Neural progenitor cell (in vitro differentiated cells): ENCODE data around the gene ZNHIT6. TPM values are rescaled to one million over a fixed set of nuclear protein-coding genes. Genes with fewer than 3 reads are reported as not detected.
A peak's percentile ranks its signal among the peaks of the same experiment; 100 is the strongest.

Source experiments
- DNase-seq: peaks from one replicate; pipeline ENCODE4 v3.0.0-alpha.2; 2016; ENCODE audit warnings: low spot score
- H2AFZ ChIP-seq: fragments of 200-600 bp; sonication (generic); replicated peaks from 2 replicates; pipeline ENCODE4 v1.6.1; 2016; ENCODE audit warnings: antibody characterized with exemption
- H3F3A ChIP-seq: fragments of 200-600 bp; sonication (generic); 2 replicates; pipeline ENCODE4 v1.6.1; 2016; ENCODE audit warnings: antibody characterized with exemption, low read depth
- H3K27ac ChIP-seq: fragments of 200-600 bp; sonication (generic); 2 replicates; pipeline ENCODE4 v1.5.1; 2016; ENCODE audit warnings: mild to moderate bottlenecking
- H3K27me3 ChIP-seq: fragments of 200-600 bp; sonication (generic); 2 replicates; pipeline ENCODE4 v1.6.1; 2016; ENCODE audit warnings: mild to moderate bottlenecking, moderate library complexity
- H3K36me3 ChIP-seq: fragments of 200-600 bp; sonication (generic); 2 replicates; pipeline ENCODE4 v1.5.1; 2016
- H3K4me1 ChIP-seq: fragments of 200-600 bp; sonication (generic); 2 replicates; pipeline ENCODE4 v1.6.1; 2016; ENCODE audit warnings: mixed run types
- H3K4me2 ChIP-seq: fragments of 200-600 bp; sonication (generic); 2 replicates; pipeline ENCODE4 v1.6.1; 2016
- H3K4me3 ChIP-seq: fragments of 200-600 bp; sonication (generic); 2 replicates; pipeline ENCODE4 v1.5.1; 2016
- H3K79me2 ChIP-seq: fragments of 200-600 bp; sonication (generic); 2 replicates; pipeline ENCODE4 v1.6.1; 2016; ENCODE audit warnings: low read depth
- H3K9ac ChIP-seq: fragments of 200-600 bp; sonication (generic); 2 replicates; pipeline ENCODE4 v1.6.1; 2016
- H3K9me3 ChIP-seq: fragments of 200-600 bp; sonication (generic); 2 replicates; pipeline ENCODE4 v1.5.1; 2016; ENCODE audit warnings: low read depth
- H4K20me1 ChIP-seq: fragments of 200-600 bp; sonication (generic); 2 replicates; pipeline ENCODE4 v1.6.1; 2016; ENCODE audit warnings: low read depth
- H3K27ac Mint-ChIP-seq: 3 replicates; pipeline ENCODE4 v1.8.0; 2021; ENCODE audit warnings: mixed read lengths
- H3K27me3 Mint-ChIP-seq: 2 replicates; pipeline ENCODE4 v1.8.0; 2022; ENCODE audit warnings: low read depth, mild to moderate bottlenecking, inconsistent platforms, moderate library complexity, mixed read lengths; ENCODE audit not compliant: insufficient read depth
- H3K36me3 Mint-ChIP-seq: 3 replicates; pipeline ENCODE4 v1.8.0; 2021; ENCODE audit warnings: mixed read lengths
- H3K4me1 Mint-ChIP-seq: 3 replicates; pipeline ENCODE4 v1.8.0; 2021; ENCODE audit warnings: mixed read lengths
- H3K4me3 Mint-ChIP-seq: 3 replicates; pipeline ENCODE4 v1.8.0; 2021; ENCODE audit warnings: mild to moderate bottlenecking, moderate library complexity, mixed read lengths
- H3K9me3 Mint-ChIP-seq: 3 replicates; pipeline ENCODE4 v1.8.0; 2020; ENCODE audit warnings: mixed read lengths
- CTCF ChIP-seq: fragments of 200-600 bp; sonication (generic); IDR thresholded peaks from 2 replicates; pipeline ENCODE4 v1.5.1; 2017; ENCODE audit warnings: antibody characterized with exemption, mild to moderate bottlenecking
- EZH2 ChIP-seq: fragments of 200-600 bp; sonication (generic); IDR thresholded peaks from 2 replicates; pipeline ENCODE4 v1.6.1; 2017; ENCODE audit warnings: antibody characterized with exemption, mild to moderate bottlenecking, moderate library complexity
- EZH2phosphoT487 ChIP-seq: fragments of 200-600 bp; sonication (generic); IDR thresholded peaks from 2 replicates; pipeline ENCODE4 v1.6.1; 2017; ENCODE audit warnings: antibody characterized with exemption
- total RNA-seq: library from RNA; depleted of rRNA; stranded (reverse); fragments of >200 nt; gene quantifications from 2 replicates; pipeline ENCODE4 v1.2.3, GENCODE V29; 2015; ENCODE audit warnings: low replicate concordance

The ZNHIT6 gene
- total RNA-seq, 1 donor from 2014 or later = 22.0 TPM

GRCh38 chr1:85611425-85611824 is 96.8 kb downstream of the ZNHIT6 start:
- H4K20me1 ChIP-seq = no peaks in the 10 kb centered on the region
- no peaks in the 10 kb centered on the region for H3K27me3 ChIP-seq
- no peaks in the 10 kb centered on the region for H3K36me3 ChIP-seq
- TF ChIP-seq CTCF (no peak), EZH2phosphoT487 (no peak), EZH2 (no peak)
- H3K27ac Mint-ChIP-seq = no peak overlapping the region
- H3K36me3 Mint-ChIP-seq = peaks cover 4% of the 10 kb centered on the region
- no peak overlapping the region for H2AFZ ChIP-seq
- no peak overlapping the region for H3K4me3 Mint-ChIP-seq
- DNase-seq = no peak
- no peaks in the 10 kb centered on the region for H3K79me2 ChIP-seq
- H3K4me2 ChIP-seq = no peak overlapping the region
- no peaks in the 10 kb centered on the region for H3K9me3 ChIP-seq
- peaks cover 33% of the 10 kb centered on the region for H3K4me1 Mint-ChIP-seq
- H3K9me3 Mint-ChIP-seq = no peaks in the 10 kb centered on the region
- no peak overlapping the region for H3K9ac ChIP-seq
- no peak overlapping the region for H3K27ac ChIP-seq
- H3K4me3 ChIP-seq = no peak overlapping the region
- no peaks in the 10 kb centered on the region for H3K27me3 Mint-ChIP-seq
- peaks cover 11% of the 10 kb centered on the region for H3K4me1 ChIP-seq
- H3F3A ChIP-seq = peaks cover 8% of the 10 kb centered on the region

GRCh38 chr1:85609976-85610375 is 98.3 kb downstream of the ZNHIT6 start:
- H3K4me3 Mint-ChIP-seq = no peak overlapping the region
- no peaks in the 10 kb centered on the region for H3K27me3 Mint-ChIP-seq
- Histone ChIP-seq H3K4me3 (no peak overlapping the region), H3K9ac (no peak overlapping the region), H3K27ac (no peak overlapping the region), H3K4me1 (peaks cover 11% of the 10 kb centered on the region), H3F3A (peaks cover 8% of the 10 kb centered on the region), H3K9me3 (no peaks in the 10 kb centered on the region), H2AFZ (no peak overlapping the region), H4K20me1 (no peaks in the 10 kb centered on the region), H3K79me2 (no peaks in the 10 kb centered on the region), H3K4me2 (no peak overlapping the region), H3K27me3 (no peaks in the 10 kb centered on the region), H3K36me3 (no peaks in the 10 kb centered on the region)
- no peak for DNase-seq
- peaks cover 36% of the 10 kb centered on the region for H3K4me1 Mint-ChIP-seq
- TF ChIP-seq EZH2 (no peak), EZH2phosphoT487 (no peak), CTCF (no peak)
- no peaks in the 10 kb centered on the region for H3K9me3 Mint-ChIP-seq
- H3K36me3 Mint-ChIP-seq = no peaks in the 10 kb centered on the region
- no peak overlapping the region for H3K27ac Mint-ChIP-seq

- no peaks in the 10 kb centered on the region for H4K20me1 ChIP-seq
- Mint-ChIP-seq H3K27ac (no peak overlapping the region), H3K9me3 (no peaks in the 10 kb centered on the region), H3K4me1 (peaks cover 36% of the 10 kb centered on the region), H3K27me3 (no peaks in the 10 kb centered on the region), H3K36me3 (no peaks in the 10 kb centered on the region), H3K4me3 (no peak overlapping the region)
- TF ChIP-seq EZH2 (no peak), EZH2phosphoT487 (no peak), CTCF (no peak)
- no peak overlapping the region for H3K4me2 ChIP-seq
- no peaks in the 10 kb centered on the region for H3K79me2 ChIP-seq
- H3K9me3 ChIP-seq = no peaks in the 10 kb centered on the region
- peaks cover 8% of the 10 kb centered on the region for H3F3A ChIP-seq
- no peaks in the 10 kb centered on the region for H3K36me3 ChIP-seq
- no peak overlapping the region for H2AFZ ChIP-seq
- DNase-seq = no peak
- H3K27me3 ChIP-seq = no peaks in the 10 kb centered on the region
- H3K4me3 ChIP-seq = no peak overlapping the region
- peaks cover 11% of the 10 kb centered on the region for H3K4me1 ChIP-seq
- H3K9ac ChIP-seq = no peak overlapping the region
- no peak overlapping the region for H3K27ac ChIP-seq
Measured at GRCh38 chr1:85608851-85609250, 99.4 kb downstream of the ZNHIT6 start.

GRCh38 chr1:85607921-85608265 is 100.3 kb downstream of the ZNHIT6 start:
- H3K9me3 Mint-ChIP-seq = no peaks in the 10 kb centered on the region
- no peak overlapping the region for H3K4me3 ChIP-seq
- H3K9ac ChIP-seq = no peak overlapping the region
- H2AFZ ChIP-seq = no peak overlapping the region
- H3K9me3 ChIP-seq = no peaks in the 10 kb centered on the region
- peak overlapping the region; percentile 74 for H3K27ac Mint-ChIP-seq
- DNase-seq = no peak
- H3K4me1 ChIP-seq = peaks cover 11% of the 10 kb centered on the region
- peaks cover 8% of the 10 kb centered on the region for H3F3A ChIP-seq
- no peaks in the 10 kb centered on the region for H3K36me3 ChIP-seq
- no peaks in the 10 kb centered on the region for H4K20me1 ChIP-seq
- H3K4me2 ChIP-seq = no peak overlapping the region
- no peak for TF ChIP-seq EZH2phosphoT487
- no peaks in the 10 kb centered on the region for H3K27me3 ChIP-seq
- H3K27ac ChIP-seq = no peak overlapping the region
- H3K79me2 ChIP-seq = no peaks in the 10 kb centered on the region
- peaks cover 34% of the 10 kb centered on the region for H3K4me1 Mint-ChIP-seq
- H3K36me3 Mint-ChIP-seq = no peaks in the 10 kb centered on the region
- H3K4me3 Mint-ChIP-seq = no peak overlapping the region
- peaks cover under 1% of the 10 kb centered on the region for H3K27me3 Mint-ChIP-seq
